ENCODE data around the gene MYO5B.

DNA sequence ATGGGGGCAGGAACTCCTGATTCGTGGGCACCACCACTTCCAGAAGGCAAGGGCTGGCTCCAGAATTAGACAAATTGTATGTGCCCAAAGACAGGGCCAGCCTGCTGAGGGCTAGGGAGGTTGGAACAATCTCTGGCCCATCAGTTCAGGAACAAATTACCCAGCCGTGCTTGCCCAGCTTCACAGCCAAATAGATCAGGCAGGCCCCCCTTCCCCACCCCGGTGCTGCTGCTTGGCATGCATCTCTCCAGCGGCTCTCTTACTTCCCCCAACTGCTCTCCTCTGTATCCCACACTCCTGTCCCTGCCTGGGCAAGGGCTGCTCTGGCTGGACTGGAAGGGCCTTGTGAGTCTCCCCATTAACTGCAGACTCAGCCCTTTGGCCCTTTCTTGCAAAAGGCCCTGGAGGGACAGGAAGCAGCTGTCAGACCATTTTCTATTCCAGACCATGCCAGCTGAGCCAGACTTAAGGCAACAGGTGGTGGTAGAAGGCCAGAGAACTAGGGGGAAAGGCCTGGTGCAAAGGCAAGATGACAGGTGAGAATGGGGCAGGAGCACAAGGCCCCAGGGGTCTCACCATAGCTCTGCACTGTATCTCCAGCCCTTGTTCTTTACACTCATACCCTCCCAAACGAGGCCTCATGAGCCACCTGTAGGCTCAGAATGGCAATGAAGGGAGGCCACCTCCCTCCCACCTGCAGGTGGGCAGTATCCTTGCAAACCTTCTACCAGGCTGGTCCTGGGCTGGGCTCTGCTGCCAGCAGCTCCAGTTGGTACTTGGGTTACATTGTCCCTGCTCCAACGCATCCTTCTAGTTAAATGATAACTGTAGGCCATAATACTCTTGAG lies 350.9 kb downstream of the MYO5B start:
- no peak for TF ChIP-seq CTCF (IDR thresholded peaks at IDR 0.05)
- no peak for TF ChIP-seq POLR2A (IDR thresholded peaks at IDR 0.05)

Measured in Peyer's patch (tissue), 4 donors.